Osteoblast (primary cell): ENCODE measurements around the gene ADAM12. TPM values are rescaled to one million over a fixed set of nuclear protein-coding genes. Genes with fewer than 3 reads are reported as not detected.

ENCODE experiments used
- DNase-seq: peaks from one replicate; pipeline ENCODE4 v3.0.0; 2011; ENCODE audit warnings: low spot score, mixed read lengths; ENCODE audit not compliant: insufficient read length; ENCODE audit errors: missing footprints
- H2AFZ ChIP-seq: 2 replicates; pipeline ENCODE4 v1.6.0; 2011; ENCODE audit warnings: mild to moderate bottlenecking, low read length
- H3K27ac ChIP-seq: 2 replicates; pipeline ENCODE4 v1.5.1; 2011; ENCODE audit warnings: mild to moderate bottlenecking, low read depth, low read length, moderate library complexity
- H3K27me3 ChIP-seq: 2 replicates; pipeline ENCODE4 v1.6.0; 2012; ENCODE audit warnings: mild to moderate bottlenecking, control low read depth, inconsistent platforms, low read length, moderate library complexity; ENCODE audit not compliant: insufficient read depth
- H3K36me3 ChIP-seq: 2 replicates; pipeline ENCODE4 v1.5.1; 2011; ENCODE audit warnings: mild to moderate bottlenecking, low read length, control low read depth, moderate library complexity; ENCODE audit not compliant: insufficient read depth
- H3K4me1 ChIP-seq: 2 replicates; pipeline ENCODE4 v1.5.1; 2011; ENCODE audit warnings: mild to moderate bottlenecking, low read length, control low read depth, moderate library complexity; ENCODE audit not compliant: insufficient read depth
- H3K4me2 ChIP-seq: 2 replicates; pipeline ENCODE4 v1.6.0; 2011; ENCODE audit warnings: mild to moderate bottlenecking, low read length; ENCODE audit not compliant: insufficient read depth
- H3K4me3 ChIP-seq: fragments of 200-600 bp; sonication (generic); 3 replicates; pipeline ENCODE4 v1.5.1; 2012; ENCODE audit warnings: mild to moderate bottlenecking, low read length, inconsistent platforms; ENCODE audit not compliant: insufficient read depth
- H3K79me2 ChIP-seq: 2 replicates; pipeline ENCODE4 v1.6.0; 2012; ENCODE audit warnings: mild to moderate bottlenecking, low read length, control low read depth, inconsistent platforms; ENCODE audit not compliant: insufficient read depth
- H3K9me3 ChIP-seq: 2 replicates; pipeline ENCODE4 v1.5.1; 2011; ENCODE audit warnings: low read depth, low read length, control low read depth
- H4K20me1 ChIP-seq: 2 replicates; pipeline ENCODE4 v1.6.0; 2012; ENCODE audit warnings: mild to moderate bottlenecking, low read length, control low read depth; ENCODE audit not compliant: insufficient read depth
- CTCF ChIP-seq: IDR thresholded peaks from 2 replicates; pipeline ENCODE4 v1.5.1; 2011; ENCODE audit warnings: mild to moderate bottlenecking, low read depth, low read length, moderate library complexity; ENCODE audit errors: extremely low read depth
- total RNA-seq: library from RNA; depleted of rRNA; stranded (reverse); fragments of >200 nt; gene quantifications from 2 replicates; pipeline ENCODE4 v1.2.3, GENCODE V29; 2012

The ADAM12 gene
- total RNA-seq, 1 donor, result 345 TPM

- DNase-seq, result no peak
Measured at GRCh38 chr10:126301701-126302475, 86.4 kb downstream of the ADAM12 start.

GRCh38 chr10:126294451-126294850 lies 93.8 kb downstream of the ADAM12 start:
- Histone ChIP-seq H3K9me3 (no peaks in the 10 kb centered on the region), H2AFZ (no peak overlapping the region), H3K36me3 (peaks cover 15% of the 10 kb centered on the region), H3K4me3 (no peak overlapping the region), H3K4me2 (no peak overlapping the region), H4K20me1 (no peaks in the 10 kb centered on the region), H3K27ac (peak overlapping the region; percentile 14), H3K27me3 (no peaks in the 10 kb centered on the region), H3K4me1 (peaks cover 11% of the 10 kb centered on the region), H3K79me2 (peaks cover 71% of the 10 kb centered on the region)
- no peak for TF ChIP-seq CTCF
- DNase-seq, result no peak

More at GRCh38 chr10:126301701-126302475, 86.4 kb downstream of the ADAM12 start:
- no peak for TF ChIP-seq CTCF
- Histone ChIP-seq H3K79me2 (peaks cover 70% of the 10 kb centered on the region), H4K20me1 (no peaks in the 10 kb centered on the region), H3K4me2 (no peak overlapping the region), H3K4me3 (no peak overlapping the region), H3K27ac (no peak overlapping the region), H3K4me1 (no peaks in the 10 kb centered on the region), H2AFZ (no peak overlapping the region), H3K36me3 (no peaks in the 10 kb centered on the region), H3K27me3 (no peaks in the 10 kb centered on the region), H3K9me3 (no peaks in the 10 kb centered on the region)

GRCh38 chr10:126290232-126290631 lies 98.0 kb downstream of the ADAM12 start:
- Histone ChIP-seq H3K9me3 (no peaks in the 10 kb centered on the region), H4K20me1 (peaks cover 6% of the 10 kb centered on the region), H3K27me3 (no peaks in the 10 kb centered on the region), H3K79me2 (peaks cover 47% of the 10 kb centered on the region), H2AFZ (no peak overlapping the region), H3K4me2 (no peak overlapping the region), H3K4me3 (no peak overlapping the region), H3K27ac (no peak overlapping the region), H3K4me1 (peaks cover 9% of the 10 kb centered on the region), H3K36me3 (peaks cover 50% of the 10 kb centered on the region)
- TF ChIP-seq CTCF, result no peak
- DNase-seq, result no peak
